GF-D8 (cell line): ENCODE results near the gene TPT1.
"Not testable (repeated sequence)": the region's sequence is repeated elsewhere in the genome, so short reads cannot be mapped to it uniquely, and the experiment has no call there.

ENCODE experiments used
- DNase-seq: peaks from one replicate; lab custom pipeline; 2025; lab: John Stamatoyannopoulos, UW

Gene TPT1

GRCh38 chr13:45301263-45301662 is 39.7 kb downstream of the TPT1 start:
- no peak for DNase-seq

- DNase-seq = no peak
These were observed 40.6 kb downstream of the TPT1 start for GRCh38 chr13:45300190-45300985.

- no peak for DNase-seq
These were observed 41.8 kb downstream of the TPT1 start for GRCh38 chr13:45299194-45299593.

GRCh38 chr13:45298550-45298949 is 42.4 kb downstream of the TPT1 start:
- not testable (repeated sequence) for DNase-seq

DNA sequence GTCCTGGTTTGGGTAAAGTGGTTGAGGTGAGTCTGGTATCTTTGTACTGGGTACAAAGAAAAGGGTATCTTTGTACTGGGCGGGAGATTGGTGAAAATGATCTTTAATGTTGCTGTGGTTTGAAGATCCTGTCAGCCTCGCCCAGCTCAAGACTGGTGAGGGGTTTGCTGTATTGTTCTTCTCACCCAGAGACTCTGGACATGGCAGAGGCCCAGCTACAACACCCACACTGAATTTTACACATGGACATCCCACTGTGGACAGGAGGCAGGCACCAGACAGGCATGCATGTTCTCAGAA is 42.8 kb downstream of the TPT1 start:
- no peak for DNase-seq

DNA sequence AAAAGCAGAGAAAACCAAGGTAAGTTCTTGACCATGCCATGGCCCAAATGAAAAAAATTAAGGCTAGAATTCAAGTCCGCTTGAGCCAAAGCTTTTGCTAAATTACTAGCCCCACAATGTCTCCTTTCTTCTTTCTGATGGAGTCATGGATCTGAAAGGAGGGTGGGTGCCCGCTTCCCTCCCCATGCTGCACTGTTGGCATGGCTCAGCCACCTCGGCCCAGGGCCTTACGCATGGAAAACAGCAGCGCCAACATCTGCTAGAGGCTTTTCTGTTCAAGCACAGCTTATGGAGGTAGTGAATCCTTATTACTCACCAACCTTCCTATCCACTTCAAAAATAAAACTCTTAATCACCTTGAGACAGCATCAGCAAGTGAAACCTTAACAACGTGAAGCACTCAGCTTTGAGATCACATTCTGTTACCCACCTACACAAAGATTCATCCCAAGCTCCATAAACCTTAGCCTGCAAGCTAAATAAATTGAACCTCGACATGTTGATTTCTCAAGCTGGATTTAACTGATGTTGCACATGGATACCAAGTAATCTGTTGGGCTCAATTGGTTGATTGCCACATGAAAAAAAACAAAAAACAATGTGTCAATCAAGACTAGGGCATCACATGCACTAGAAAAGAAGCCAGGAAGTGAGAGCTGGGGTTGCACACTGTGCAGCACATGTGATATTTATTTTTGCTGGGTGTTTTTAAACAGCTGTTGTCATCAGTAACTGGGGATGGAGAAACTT is 43.4 kb downstream of the TPT1 start:
- DNase-seq = no peak

GRCh38 chr13:45296259-45296658 is 44.7 kb downstream of the TPT1 start:
- no peak for DNase-seq

- DNase-seq = no peak
These were observed 45.4 kb downstream of the TPT1 start for GRCh38 chr13:45295536-45295935.

GRCh38 chr13:45292176-45292575 is 48.8 kb downstream of the TPT1 start:
- DNase-seq = no peak

DNA sequence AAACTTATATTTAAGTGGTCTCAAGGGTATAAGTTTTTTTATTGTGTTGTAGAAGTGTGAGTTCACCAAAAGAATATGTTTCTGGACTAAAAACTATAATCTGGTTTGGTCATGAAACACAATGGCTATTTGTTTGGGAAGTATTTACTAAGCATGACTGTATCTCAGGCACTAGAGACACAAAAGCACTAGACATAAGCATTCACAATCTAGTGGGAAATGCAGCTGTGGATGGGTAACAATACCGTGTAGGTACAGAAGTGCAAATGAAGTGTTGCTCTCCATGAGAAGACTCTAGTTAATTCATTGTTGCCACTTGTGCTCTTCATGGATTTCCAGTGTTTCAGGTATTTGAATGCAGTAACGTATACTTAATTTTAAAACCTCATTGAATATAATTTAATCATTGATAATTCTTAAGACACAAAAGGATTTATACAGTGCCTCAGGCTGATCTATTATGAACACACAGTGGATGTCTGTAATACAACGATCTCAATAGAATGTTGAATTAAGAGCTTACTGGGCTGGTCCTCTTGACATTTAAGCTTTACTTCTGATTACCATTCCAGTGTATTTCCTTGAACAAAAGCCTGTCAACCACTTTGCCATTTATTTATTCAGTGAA is 50.9 kb downstream of the TPT1 start:
- no peak for DNase-seq
